Activated CD4-positive, CD25-positive, alpha-beta regulatory T cell treated with anti-CD3 and anti-CD28 coated beads, Interleukin-2, amount 50 U/mL, for 16 hours (primary cell): Measurements from ENCODE around the gene TMEM63A.
"Not testable (repeated sequence)": the region's sequence is repeated elsewhere in the genome, so short reads cannot be mapped to it uniquely, and the experiment has no call there.

Source experiments
- DNase-seq: peaks from one replicate; pipeline ENCODE4 v3.0.0-alpha.2; 2020; ENCODE audit warnings: low read depth, low spot score

The TMEM63A gene

GRCh38 chr1:225820522-225821120 lies 61.6 kb downstream of the TMEM63A start:
- no peak for DNase-seq

GRCh38 chr1:225819346-225820192 lies 62.6 kb downstream of the TMEM63A start:
- DNase-seq = no peak

DNA sequence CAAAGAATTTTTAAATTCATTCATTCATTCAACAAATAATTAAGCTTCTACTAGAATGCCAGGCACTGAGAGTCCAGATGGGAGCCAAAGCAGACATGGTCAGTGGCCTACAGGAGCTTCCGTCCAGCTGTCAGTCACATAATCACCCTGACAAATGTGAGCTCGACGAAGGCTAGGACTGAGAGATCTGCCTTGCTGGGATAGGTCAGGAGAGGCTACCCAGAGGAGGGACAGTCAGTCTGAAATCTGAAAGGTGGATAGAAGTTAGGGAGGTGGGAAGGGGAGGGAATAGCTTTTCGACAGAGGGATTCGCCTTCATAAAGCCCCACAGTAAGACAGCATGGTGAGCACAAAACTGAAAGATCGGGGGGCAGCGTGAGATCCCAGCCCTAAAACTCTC lies 64.0 kb downstream of the TMEM63A start:
- no peak for DNase-seq

DNA sequence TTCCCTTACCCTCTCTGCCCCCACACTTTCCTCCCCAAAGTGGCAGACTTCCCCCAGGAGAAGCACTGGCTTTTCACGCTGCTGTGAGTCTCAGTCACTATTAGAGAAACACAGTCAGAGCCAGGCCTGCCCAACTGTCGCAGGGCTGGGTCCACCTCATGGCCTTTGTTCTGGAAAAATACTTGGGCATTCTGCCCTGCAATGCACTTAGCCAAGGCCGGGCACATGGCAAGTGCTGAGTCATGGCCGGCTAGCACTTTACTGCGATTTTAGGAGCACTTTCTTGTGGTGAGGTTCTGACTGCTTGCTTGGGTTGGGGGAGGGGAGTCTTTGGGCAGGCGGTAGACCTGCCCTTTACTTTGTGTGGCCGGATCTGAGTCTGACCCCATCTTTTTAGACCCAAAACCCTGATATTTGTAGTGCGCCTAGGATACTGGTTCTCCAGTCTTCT lies 64.5 kb downstream of the TMEM63A start:
- DNase-seq = no peak

DNA sequence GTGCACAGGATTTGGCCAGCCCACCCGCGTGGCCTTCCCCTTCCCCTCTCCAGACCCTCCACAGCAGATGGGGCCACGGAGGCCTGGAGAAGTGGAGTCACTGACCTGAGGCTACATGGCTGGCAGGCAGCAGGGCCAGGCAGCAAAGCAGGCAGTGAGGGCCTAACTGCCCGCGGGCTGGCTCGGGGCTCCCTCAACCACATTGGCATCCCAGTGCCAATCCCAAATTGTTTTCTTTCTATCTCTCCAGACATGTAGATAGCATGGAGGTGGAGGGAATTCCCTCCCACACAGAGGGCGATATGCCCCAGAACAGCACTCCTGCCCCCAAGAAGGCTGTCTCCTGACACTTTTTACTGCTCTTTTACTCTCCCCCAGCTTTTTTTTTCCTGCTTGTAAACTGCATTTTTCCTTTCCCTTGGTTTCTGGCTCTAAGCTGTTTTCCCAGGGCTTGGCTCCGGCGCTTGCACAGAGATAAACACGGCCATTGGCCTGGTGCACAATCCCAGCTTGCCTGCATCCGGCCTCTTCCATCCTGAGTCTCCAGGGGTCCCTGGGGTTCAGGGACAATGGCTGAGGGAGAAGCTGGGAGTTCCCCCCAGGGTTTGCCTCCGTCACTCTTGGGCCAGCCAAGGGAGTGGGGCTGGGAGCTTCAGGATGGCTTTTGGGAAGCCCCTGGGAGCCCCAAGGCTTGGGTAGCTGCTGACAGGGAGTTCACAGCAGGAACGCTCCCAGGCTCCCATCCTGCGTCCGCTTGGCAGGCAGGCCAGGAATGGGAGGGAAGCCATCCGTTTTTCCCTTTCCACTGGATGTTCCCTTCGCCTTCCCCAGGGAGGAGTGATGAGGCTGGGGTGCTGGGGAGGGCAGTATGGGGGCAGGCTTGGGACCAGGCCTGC lies 65.3 kb downstream of the TMEM63A start:
- no peak for DNase-seq

- no peak for DNase-seq
These were observed 66.5 kb downstream of the TMEM63A start for GRCh38 chr1:225815526-225816178.

DNA sequence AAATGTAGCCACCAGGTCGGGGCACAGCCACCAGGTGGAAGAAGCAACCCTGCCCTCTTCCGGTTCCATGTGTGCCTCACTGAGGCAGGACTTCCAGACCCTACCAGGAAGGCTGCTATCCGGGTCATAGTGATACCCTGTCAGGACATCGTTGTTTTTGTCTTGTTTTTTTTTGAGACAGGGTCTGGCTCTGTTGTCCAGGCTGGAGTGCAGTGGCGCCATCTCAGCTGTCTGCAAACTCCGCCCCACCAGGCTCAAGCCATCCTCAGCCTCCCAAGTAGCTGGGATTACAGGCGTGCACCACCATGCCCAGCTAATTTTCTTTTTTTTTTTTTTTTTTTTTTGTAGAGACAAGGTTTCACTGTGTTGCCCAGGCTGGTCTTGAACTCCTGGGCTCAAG lies 67.1 kb downstream of the TMEM63A start:
- not testable (repeated sequence) for DNase-seq

DNA sequence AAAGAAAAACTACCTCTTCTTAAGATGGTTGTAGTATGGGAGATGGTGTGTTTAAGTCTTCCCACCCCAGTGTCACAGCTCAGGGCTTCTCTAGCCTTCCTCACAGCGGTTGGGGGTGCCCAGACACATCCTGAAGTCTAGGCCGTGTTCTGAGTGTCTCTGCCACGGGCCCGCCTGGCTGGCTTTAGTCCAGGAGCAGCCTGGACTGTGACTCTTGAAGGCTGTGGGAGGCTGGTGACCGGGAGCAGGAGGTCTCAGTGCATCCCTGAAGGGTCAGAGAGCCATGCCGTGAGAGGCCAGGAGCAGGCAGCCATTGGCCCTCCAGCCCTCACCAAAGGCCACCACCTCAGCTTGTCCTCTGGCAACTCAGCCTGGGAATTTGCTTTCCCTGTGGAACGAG lies 67.8 kb downstream of the TMEM63A start:
- DNase-seq = no peak

DNA sequence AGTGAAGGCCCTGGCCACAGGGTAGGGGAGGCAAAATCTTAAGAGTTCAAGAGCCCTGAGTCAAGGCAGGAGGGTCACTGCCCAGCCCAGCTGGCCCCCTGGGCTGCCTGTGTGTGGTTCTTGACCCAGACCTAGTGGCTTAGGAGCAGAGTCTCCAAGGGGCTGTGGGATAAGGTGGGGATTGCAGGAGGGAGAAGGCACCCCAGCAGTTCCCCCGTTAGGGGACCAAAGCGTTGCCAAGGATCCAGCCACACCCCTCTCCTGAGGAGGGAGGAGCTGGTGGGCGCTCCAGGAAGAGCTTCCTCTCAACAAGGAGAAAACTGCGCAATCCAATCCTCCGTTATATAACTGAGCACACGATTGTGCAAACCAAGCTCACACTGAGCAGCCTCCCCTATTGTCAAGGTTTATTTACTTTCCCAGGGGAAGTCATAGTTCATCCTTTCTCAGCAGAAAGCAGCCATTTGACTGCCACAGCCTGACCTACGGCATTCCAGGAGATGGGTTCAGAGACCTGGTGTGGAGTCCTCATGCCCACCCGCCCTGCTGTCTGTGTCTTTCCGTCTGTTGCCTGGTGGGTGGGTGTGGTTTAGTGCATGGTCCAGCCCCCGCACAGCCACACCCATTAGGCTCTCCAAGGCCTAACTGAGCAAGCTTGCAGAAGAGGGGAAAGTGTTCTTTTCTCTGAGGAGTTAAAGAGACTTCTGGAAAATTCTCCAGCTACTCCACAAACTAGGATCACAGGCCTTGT lies 68.8 kb downstream of the TMEM63A start:
- DNase-seq = no peak

- no peak for DNase-seq
These were observed 69.5 kb downstream of the TMEM63A start for GRCh38 chr1:225812488-225813213.

DNA sequence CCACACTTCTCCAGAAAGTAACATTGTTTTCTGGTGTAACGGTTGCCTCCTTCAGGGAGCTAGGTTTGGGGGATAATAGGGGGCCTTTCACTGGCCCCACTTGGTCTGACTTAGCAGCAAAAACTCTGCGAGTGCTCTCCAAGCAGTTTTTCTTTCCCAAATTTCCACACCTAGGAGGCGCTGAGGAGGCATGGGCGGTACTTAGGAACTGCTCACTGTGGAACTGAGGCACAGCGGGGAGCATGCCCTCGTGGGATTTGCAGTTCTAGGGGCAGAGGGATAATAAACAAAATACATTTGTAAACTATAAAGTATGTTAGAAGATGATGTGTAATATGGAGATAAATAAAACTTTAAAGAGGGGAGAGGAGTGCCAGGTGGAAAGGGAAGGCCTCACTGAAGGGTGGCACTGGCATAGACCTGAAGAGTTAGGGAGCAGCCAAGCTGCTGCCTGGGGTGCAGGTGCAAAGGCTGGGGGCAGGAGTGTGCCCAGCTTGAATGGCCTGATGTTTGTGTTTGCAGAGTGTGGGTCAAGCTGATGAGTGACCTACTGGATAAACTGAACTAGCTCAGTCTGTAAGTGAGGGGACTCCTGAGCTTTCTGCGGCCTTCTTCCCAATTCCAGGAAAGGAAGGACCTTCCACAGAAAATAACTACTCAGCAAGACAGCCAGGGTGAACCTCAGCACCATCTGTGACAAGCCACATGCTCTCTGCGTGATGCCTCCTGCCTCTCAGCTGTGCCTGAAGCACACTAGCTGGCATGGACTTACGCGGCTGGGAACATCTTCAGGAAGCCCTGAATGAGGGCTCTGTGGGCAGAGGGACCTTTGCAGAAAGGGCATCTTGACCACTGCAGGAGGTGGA lies 70.3 kb downstream of the TMEM63A start:
- no peak for DNase-seq

DNA sequence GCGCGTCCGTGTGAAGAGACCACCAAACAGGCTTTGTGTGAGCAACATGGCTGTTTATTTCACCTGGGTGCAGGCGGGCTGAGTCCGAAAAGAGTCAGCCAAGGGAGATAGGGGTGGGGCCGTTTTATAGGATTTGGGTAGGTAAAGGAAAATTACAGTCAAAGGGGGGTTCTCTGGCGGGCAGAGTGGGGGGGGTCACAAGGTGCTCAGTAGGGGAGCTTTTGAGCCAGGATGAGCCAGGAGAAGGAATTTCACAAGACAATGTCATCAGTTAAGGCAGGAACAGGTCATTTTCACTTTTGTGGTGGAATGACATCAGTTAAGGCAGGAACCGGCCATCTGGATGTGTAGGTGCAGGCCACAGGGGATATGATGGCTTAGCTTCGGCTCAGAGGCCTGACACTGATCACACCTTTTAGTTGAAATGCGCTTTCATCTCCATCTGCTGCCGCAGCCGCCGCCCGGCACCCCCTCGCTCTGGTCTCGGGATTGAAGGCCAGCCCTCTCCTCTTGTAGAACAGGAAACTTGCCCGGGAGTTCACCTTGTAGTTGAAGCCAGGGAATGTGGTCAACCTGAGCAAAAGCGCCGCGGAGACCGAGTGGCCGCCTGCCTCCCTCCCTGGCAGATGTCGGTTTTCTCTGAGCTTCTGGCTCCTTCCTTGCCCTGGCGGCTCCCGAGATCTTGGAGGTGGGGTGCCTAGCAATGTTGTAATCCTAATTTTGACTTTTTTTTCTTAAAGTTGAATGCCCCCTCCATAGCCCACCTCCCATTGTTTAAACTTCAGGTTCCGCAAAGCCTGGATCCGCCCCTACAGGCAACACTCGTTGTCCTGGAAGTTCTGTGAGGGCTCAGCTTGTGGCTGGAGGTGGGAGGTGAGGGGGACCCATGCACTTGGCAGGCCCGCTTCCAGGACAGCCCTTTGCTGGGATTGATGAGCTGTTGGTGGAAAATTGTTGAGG lies 71.3 kb downstream of the TMEM63A start:
- DNase-seq = not testable (repeated sequence)

- peak; percentile 6 for DNase-seq
These were observed 72.2 kb downstream of the TMEM63A start, which contains the start of gene EPHX1 for GRCh38 chr1:225809842-225810578. Gene EPHX1, plus strand, starts transcription at chr1:225810124. Its CDS starts 18,606 bp downstream, at chr1:225828730.

- DNase-seq = no peak
These were observed 74.0 kb downstream of the TMEM63A start for GRCh38 chr1:225808136-225808535.

DNA sequence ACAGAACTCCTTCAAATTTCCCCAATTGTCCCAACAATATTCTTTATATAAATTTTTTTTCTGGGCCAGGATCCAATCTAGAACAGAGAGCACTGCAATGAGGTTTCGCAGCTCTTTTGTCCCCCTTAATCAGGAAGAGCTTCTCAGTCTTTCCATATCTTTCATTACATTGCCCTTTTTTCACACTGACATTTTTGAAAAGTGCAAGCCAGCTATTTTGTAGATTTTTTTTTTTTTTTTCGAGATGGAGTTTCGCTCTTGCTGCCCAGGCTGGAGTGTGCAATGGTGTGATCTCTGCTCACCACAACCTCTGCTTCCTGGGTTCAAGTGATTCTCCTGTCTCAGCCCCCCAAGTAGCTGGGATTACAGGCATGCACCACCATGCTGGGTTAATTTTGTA lies 75.4 kb downstream of the TMEM63A start:
- not testable (repeated sequence) for DNase-seq

GRCh38 chr1:225806249-225806648 lies 75.9 kb downstream of the TMEM63A start:
- no peak for DNase-seq

- DNase-seq = not testable (repeated sequence)
These were observed 81.0 kb downstream of the TMEM63A start for GRCh38 chr1:225801146-225801545.
